ENCODE results near the gene ADAMTS16.

The ADAMTS16 gene

DNA sequence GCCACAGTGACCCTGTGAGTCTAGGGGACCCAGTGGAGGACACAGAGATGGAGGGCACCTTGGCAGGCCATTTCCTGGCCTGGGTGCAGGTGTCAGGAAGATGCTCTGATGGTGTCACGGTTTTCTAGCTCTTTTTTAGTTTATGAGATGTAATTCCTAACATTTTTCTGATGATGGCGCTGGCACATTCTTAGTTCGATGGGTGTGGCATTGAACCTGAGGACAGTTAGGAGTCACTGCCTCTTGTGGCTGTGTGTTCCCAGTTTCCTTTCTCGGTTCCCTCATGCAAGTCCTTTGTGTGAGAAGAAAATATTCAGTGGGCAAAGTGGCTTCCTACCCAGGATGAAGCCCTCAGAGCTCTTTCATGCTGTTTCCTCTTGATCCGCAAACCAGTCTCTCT is 152.9 kb downstream of the ADAMTS16 start:
- TF ChIP-seq, protein P1, sequence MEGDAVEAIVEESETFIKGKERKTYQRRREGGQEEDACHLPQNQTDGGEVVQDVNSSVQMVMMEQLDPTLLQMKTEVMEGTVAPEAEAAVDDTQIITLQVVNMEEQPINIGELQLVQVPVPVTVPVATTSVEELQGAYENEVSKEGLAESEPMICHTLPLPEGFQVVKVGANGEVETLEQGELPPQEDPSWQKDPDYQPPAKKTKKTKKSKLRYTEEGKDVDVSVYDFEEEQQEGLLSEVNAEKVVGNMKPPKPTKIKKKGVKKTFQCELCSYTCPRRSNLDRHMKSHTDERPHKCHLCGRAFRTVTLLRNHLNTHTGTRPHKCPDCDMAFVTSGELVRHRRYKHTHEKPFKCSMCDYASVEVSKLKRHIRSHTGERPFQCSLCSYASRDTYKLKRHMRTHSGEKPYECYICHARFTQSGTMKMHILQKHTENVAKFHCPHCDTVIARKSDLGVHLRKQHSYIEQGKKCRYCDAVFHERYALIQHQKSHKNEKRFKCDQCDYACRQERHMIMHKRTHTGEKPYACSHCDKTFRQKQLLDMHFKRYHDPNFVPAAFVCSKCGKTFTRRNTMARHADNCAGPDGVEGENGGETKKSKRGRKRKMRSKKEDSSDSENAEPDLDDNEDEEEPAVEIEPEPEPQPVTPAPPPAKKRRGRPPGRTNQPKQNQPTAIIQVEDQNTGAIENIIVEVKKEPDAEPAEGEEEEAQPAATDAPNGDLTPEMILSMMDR (conservative IDR thresholded peaks at IDR 0.05): no peak
- no peak overlapping the region for H3K27ac ChIP-seq

DNA sequence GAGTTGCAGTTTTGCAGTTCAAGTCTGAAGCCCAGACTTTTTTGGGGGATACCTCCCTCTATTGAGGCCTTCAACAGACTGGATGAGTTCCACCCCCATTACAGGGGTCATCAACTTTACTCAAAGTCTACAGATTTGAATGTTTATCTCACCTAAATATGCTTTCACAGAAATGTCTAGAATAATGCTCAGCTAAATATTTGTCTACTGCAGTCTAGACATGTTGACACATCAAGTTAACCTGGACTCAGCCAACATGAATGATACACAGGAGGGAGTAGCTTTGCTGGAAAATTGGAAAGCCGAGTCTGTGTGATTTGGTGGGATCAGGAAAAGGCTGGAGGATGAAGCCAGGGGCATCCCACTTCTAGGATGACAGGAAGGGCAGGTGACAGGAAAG is 154.3 kb downstream of the ADAMTS16 start:
- H3K27ac ChIP-seq: no peak overlapping the region
- TF ChIP-seq, protein P1 (conservative IDR thresholded peaks at IDR 0.05): no peak

DNA sequence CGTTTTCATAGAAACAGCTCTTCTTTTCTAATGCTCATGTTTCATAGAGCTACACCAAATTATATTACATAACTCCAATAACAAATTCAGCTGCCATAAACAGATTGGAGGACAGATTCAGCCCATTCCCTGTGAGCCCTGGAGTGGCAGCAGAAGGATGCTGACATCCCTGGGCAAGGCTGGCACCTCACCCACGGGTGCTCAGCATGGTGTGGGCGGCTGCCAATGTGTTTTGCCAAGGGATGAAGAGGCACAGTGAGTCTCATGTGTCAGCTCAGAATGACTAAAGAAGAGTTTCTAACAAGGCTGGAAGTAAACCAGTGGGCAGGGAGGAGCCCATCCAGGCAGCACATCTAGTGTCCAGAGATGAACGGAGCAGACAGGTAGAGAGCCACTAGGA is 155.2 kb downstream of the ADAMTS16 start:
- TF ChIP-seq, protein P1 (conservative IDR thresholded peaks at IDR 0.05): no peak
- no peak overlapping the region for H3K27ac ChIP-seq

DNA sequence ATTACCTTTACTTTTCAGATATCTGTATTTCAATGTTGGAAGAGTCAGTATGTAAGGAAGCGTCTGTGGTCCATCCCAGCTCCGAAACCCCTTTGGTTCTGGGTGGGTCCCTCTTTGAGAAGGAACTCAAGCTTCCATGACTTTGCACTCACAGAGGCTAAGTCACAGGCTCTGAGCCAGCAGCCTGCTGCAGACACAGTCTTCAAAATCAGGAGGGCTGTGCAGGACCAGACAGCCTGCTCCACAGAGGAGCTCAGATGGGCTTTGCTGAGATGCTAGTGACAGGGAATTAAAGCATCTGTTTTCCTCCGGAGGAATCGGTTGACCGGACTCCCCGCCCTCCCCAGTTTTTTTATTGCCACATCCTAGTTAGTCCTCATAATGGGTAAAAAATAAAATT is 155.9 kb downstream of the ADAMTS16 start:
- H3K27ac ChIP-seq: no peak overlapping the region
- TF ChIP-seq, protein P1 (conservative IDR thresholded peaks at IDR 0.05): no peak

DNA sequence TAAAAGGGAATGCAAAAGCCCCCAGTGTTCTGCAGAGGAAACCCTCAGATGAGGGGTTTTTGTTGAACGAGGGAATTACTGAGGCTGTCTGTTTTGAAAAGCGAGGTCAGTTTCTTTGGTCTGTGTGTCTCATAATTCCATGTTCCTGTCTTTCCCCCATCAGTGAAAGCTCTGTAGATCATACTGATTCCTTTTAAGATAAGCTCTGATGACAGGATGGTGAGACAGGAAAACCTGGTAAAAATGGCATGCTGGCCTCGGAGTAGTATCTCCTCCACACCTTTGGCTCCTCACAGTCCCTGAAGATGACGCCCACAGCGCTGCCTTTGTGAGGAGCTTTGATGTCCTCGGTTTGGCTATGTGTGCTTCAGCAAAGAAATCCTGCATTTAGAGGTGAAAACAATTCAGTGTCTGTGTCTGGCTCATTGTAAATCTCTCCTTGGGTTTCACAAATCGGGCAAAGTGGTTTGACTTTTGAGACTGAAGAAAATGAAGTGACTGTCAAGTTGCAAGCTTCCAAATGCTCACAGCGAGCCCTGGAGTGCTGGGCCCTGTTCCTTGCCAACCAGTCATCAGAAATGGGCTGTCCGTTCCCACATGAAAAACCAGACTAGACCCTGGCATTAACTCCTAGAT is 157.4 kb downstream of the ADAMTS16 start:
- TF ChIP-seq, protein P1 (conservative IDR thresholded peaks at IDR 0.05): no peak
- H3K27ac ChIP-seq: peak overlapping the region; percentile 71; the same call in 1 of the 2 replicates

DNA sequence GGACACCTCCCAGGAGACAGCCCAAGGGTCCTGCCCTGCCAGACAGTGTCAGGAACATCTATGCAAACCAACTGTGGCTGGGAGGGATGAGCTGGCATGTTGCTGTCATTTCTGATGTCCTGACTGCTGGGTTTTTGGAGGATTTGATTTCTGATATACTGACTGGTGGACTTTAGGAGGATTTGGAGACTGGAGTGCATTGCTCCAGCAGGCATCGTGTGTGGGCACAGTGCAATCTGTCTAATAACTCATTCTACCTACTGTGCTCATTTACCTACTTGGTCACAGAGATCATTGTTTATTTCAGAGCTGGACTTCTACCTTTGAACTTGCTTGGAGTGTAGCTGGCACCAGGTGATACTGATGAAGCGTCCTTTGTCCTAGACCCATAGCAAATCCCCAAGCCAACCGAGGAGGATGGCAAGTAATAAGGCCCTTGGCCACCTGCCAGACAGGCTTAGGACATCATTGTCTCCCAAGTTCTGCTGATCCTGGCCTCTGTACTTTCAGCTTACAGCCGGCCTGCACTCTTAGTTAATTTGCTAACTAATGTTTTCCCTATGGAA is 158.0 kb downstream of the ADAMTS16 start:
- H3K27ac ChIP-seq: peak overlapping the region; percentile 71
- TF ChIP-seq, protein P1 (conservative IDR thresholded peaks at IDR 0.05): no peak

DNA sequence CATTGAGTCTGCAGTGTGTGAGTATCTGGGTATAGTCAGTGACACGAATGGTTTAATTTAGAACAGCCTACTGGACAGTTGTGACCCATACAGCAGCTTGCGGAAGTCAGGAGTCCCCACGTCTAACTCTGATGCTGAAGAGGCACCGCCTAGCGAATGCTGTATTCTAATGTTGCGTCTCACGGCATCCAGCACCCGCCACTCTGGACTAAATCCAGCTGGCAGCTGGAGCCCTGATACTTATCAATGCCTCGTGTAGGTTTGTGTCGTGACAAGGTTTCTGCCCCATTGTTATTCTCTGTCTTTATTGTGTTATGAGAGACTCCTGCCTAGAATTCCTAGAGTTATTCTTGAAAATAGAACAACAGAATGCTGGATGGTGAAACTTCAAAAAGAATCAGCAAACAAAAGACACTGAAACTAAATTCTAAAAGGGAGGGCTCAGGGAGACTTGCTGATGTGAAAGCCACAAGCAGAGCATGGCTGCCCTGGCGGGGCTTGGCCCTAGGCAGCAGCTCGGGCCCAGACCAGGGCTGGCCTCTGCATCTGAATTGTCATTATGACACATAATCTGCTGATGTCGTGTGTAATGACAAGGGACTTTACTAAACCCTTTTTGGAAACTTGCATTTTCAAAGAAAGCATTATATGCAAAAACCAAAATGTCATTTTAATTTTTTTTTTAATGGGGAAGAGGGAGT is 158.9 kb downstream of the ADAMTS16 start:
- TF ChIP-seq, protein P1 (conservative IDR thresholded peaks at IDR 0.05): no peak
- peak overlapping the region; percentile 71 for H3K27ac ChIP-seq
